HG02938 (cell line): Measurements from ENCODE around the gene PADI2.

ENCODE experiments used
- ATAC-seq: cut with Tn5 transposase; IDR thresholded peaks from one replicate; pipeline ENCODE4 v1.9.1; 2021; ENCODE audit warnings: mild to moderate bottlenecking, moderate library complexity; ENCODE audit not compliant: unreplicated experiment

The PADI2 gene

GRCh38 chr1:17119076-17119772 lies at the start of gene PADI2:
PADI2 (minus strand) TSS chr1:17119451; CDS start chr1:17119371, 80 bp downstream.
- peak; percentile 47 for ATAC-seq

GRCh38 chr1:17168091-17168876 lies 49.0 kb upstream of the PADI2 start:
- no peak for ATAC-seq

GRCh38 chr1:17167786-17168090 lies 48.5 kb upstream of the PADI2 start:
- ATAC-seq, result no peak

GRCh38 chr1:17167041-17167785 lies 48.0 kb upstream of the PADI2 start:
- ATAC-seq, result no peak

GRCh38 chr1:17165823-17166222 lies 46.6 kb upstream of the PADI2 start:
- no peak for ATAC-seq

GRCh38 chr1:17163789-17164666 lies 44.8 kb upstream of the PADI2 start:
- ATAC-seq, result no peak

- no peak for ATAC-seq
Observed at GRCh38 chr1:17163371-17163770, 44.1 kb upstream of the PADI2 start.

- ATAC-seq, result no peak
Observed at GRCh38 chr1:17162941-17163340, 43.7 kb upstream of the PADI2 start.

GRCh38 chr1:17161926-17162800 lies 42.9 kb upstream of the PADI2 start:
- no peak for ATAC-seq

GRCh38 chr1:17161137-17161740 lies 42.0 kb upstream of the PADI2 start:
- no peak for ATAC-seq

- no peak for ATAC-seq
Observed at GRCh38 chr1:17158961-17159360, 39.7 kb upstream of the PADI2 start.

GRCh38 chr1:17156108-17156507 lies 36.9 kb upstream of the PADI2 start:
- ATAC-seq, result no peak

GRCh38 chr1:17155257-17155920 lies 36.1 kb upstream of the PADI2 start:
- ATAC-seq, result no peak

- ATAC-seq, result no peak
Observed at GRCh38 chr1:17149771-17150170, 30.5 kb upstream of the PADI2 start.

- ATAC-seq, result no peak
Observed at GRCh38 chr1:17148950-17149608, 29.8 kb upstream of the PADI2 start.

GRCh38 chr1:17145648-17146047 lies 26.4 kb upstream of the PADI2 start:
- ATAC-seq, result no peak

- no peak for ATAC-seq
Observed at GRCh38 chr1:17143760-17144159, 24.5 kb upstream of the PADI2 start.

- ATAC-seq, result peak; percentile 48
Observed at GRCh38 chr1:17141441-17142197, 22.4 kb upstream of the PADI2 start.
